SK-N-SH treated with all-trans-retinoic acid at 6 μM for 48 hours (cell line): ENCODE measurements around the gene COL6A2.

ENCODE experiments used
- ARNTL ChIP-seq: fragments of 450-650 bp; formaldehyde crosslinking; IDR thresholded peaks from 2 replicates; pipeline ENCODE4 v1.5.0; 2020; ENCODE audit warnings: low read depth, mild to moderate bottlenecking, moderate library complexity, borderline replicate concordance
- CREB5 ChIP-seq: fragments of 250-450 bp; sonication (Bioruptor Pico); IDR thresholded peaks from 2 replicates; pipeline ENCODE4 v1.5.1; 2020; ENCODE audit warnings: low read depth, mild to moderate bottlenecking, moderate library complexity
- ESRRG ChIP-seq: fragments of 250-450 bp; sonication (Bioruptor Pico); IDR thresholded peaks from 2 replicates; pipeline ENCODE4 v1.6.1; 2021; ENCODE audit warnings: mild to moderate bottlenecking
- SNAI2 ChIP-seq: fragments of 250-450 bp; sonication (Bioruptor Pico); IDR thresholded peaks from 2 replicates; pipeline ENCODE4 v1.5.0; 2020; ENCODE audit warnings: mild to moderate bottlenecking, moderate library complexity
- TOX ChIP-seq: fragments of 250-450 bp; sonication (Bioruptor Pico); IDR thresholded peaks from 2 replicates; pipeline ENCODE4 v1.8.0; 2021; ENCODE audit warnings: mild to moderate bottlenecking, moderate library complexity, borderline replicate concordance
- TSHZ2 ChIP-seq: fragments of 250-450 bp; sonication (Bioruptor Pico); IDR thresholded peaks from 2 replicates; pipeline ENCODE4 v1.5.0; 2020; ENCODE audit warnings: mild to moderate bottlenecking, moderate library complexity
- ZFP3 ChIP-seq: fragments of 250-450 bp; sonication (Bioruptor Pico); IDR thresholded peaks from 2 replicates; pipeline ENCODE4 v1.5.0; 2020; ENCODE audit warnings: mild to moderate bottlenecking, moderate library complexity
- ZNF8 ChIP-seq: fragments of 450-650 bp; formaldehyde crosslinking; IDR thresholded peaks from 2 replicates; pipeline ENCODE4 v1.5.0; 2020; ENCODE audit warnings: mild to moderate bottlenecking, moderate library complexity

GRCh38 chr21:46130831-46131587 lies 33.1 kb downstream of the COL6A2 start:
- TF ChIP-seq ESRRG (CRISPR knock-in tag) (no peak), ARNTL (no peak), TOX (CRISPR knock-in tag) (no peak), CREB5 (CRISPR knock-in tag) (no peak), TSHZ2 (CRISPR knock-in tag) (no peak), SNAI2 (CRISPR knock-in tag) (no peak), ZFP3 (CRISPR knock-in tag) (no peak), ZNF8 (CRISPR knock-in tag) (no peak)
